DND-41 (cell line): ENCODE results near the gene RABEP1.

Experiments
- ATAC-seq: fragments of 200-7000 bp; cut with Tn5 transposase; 3 replicates; pipeline ENCODE4 v1.9.1; 2021; ENCODE audit warnings: low read depth; ENCODE audit not compliant: insufficient read depth
- DNase-seq: peaks from one replicate; pipeline ENCODE4 v3.0.0-alpha.2; 2020
- H2AFZ ChIP-seq: 2 replicates; pipeline ENCODE4 v1.6.0; 2012; ENCODE audit warnings: low read depth, low read length
- H3K27ac ChIP-seq: 2 replicates; pipeline ENCODE4 v1.5.1; 2012; ENCODE audit warnings: low read length, inconsistent platforms
- H3K27me3 ChIP-seq: fragments of 200-600 bp; sonication (generic); 2 replicates; pipeline ENCODE4 v1.6.0; 2012; ENCODE audit warnings: low read length, mild to moderate bottlenecking, inconsistent platforms; ENCODE audit not compliant: insufficient read depth, poor library complexity
- H3K36me3 ChIP-seq: 2 replicates; pipeline ENCODE4 v1.5.1; 2012; ENCODE audit warnings: low read length, inconsistent platforms; ENCODE audit not compliant: insufficient read depth
- H3K4me1 ChIP-seq: 2 replicates; pipeline ENCODE4 v1.5.1; 2012; ENCODE audit warnings: mild to moderate bottlenecking, low read length; ENCODE audit not compliant: insufficient read depth
- H3K4me2 ChIP-seq: 2 replicates; pipeline ENCODE4 v1.6.0; 2012; ENCODE audit warnings: mild to moderate bottlenecking, moderate library complexity, low read length, inconsistent platforms; ENCODE audit not compliant: insufficient read depth
- H3K4me3 ChIP-seq, 2 experiments: fragments of 200-600 bp in 1 of 2; shearing (Covaris generic) in 1 of 2; 2 replicates each; pipeline ENCODE4 v1.5.1; 2012 to 2016; ENCODE audit warnings: inconsistent platforms in 2 of 2, low read length in 2 of 2, mild to moderate bottlenecking in 2 of 2, low read depth in 1 of 2, moderate library complexity in 1 of 2
- H3K79me2 ChIP-seq: 2 replicates; pipeline ENCODE4 v1.6.0; 2012; ENCODE audit warnings: low read length, inconsistent platforms; ENCODE audit not compliant: insufficient read depth
- H3K9ac ChIP-seq: 2 replicates; pipeline ENCODE4 v1.6.0; 2012; ENCODE audit warnings: low read depth, mild to moderate bottlenecking, inconsistent platforms, low read length, moderate library complexity
- H3K9me3 ChIP-seq: 2 replicates; pipeline ENCODE4 v1.5.1; 2012; ENCODE audit warnings: low read length, moderate library complexity, mild to moderate bottlenecking, inconsistent platforms; ENCODE audit not compliant: insufficient read depth, severe bottlenecking
- H4K20me1 ChIP-seq: 2 replicates; pipeline ENCODE4 v1.6.0; 2012; ENCODE audit warnings: low read length; ENCODE audit not compliant: insufficient read depth
- EZH2 ChIP-seq: IDR thresholded peaks from 3 replicates; pipeline ENCODE4 v1.6.1; 2012; ENCODE audit warnings: borderline replicate concordance, low read depth, mild to moderate bottlenecking, moderate library complexity, low read length, inconsistent platforms; ENCODE audit not compliant: severe bottlenecking
- TF ChIP-seq, protein P1 (sequence below): IDR thresholded peaks from 2 replicates; pipeline ENCODE4 v1.5.1; 2012; ENCODE audit warnings: borderline replicate concordance, low read length, moderate library complexity, mild to moderate bottlenecking; ENCODE audit not compliant: poor library complexity, severe bottlenecking; ENCODE audit errors: extremely low read depth

RABEP1 gene

DNA sequence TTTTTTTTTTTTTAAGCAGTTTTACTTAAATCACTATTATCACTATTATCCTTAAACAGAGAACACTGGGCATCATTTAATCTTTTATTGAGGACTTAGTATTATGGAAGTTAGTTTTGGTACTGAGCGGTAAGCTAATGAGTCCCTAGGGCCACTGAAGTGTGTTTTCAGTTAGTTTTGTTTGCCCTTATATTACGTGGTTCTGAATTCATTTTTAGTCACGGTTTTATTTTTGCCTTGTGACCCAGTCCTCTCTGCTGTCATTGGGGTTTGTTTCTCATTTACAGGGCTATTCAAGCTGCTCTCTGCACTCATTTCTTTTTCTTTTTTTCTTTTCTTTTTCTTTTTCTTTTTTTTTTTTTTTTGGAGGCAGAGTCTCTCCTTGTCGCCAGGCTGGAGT, 17.3 kb downstream of the RABEP1 start:
- H4K20me1 ChIP-seq, result peaks cover 67% of the 10 kb centered on the region; the same call in 1 of the 2 replicates
- DNase-seq (no peak), ATAC-seq (no peak)
- no peaks in the 10 kb centered on the region for H3K4me1 ChIP-seq
- H3K4me3 ChIP-seq, result no peak overlapping the region
- peaks cover 22% of the 10 kb centered on the region for H3K36me3 ChIP-seq
- H3K27ac ChIP-seq, result no peak overlapping the region
- no peak overlapping the region for H2AFZ ChIP-seq
- H3K4me2 ChIP-seq, result no peak overlapping the region
- H3K79me2 ChIP-seq, result peaks cover 97% of the 10 kb centered on the region
- no peaks in the 10 kb centered on the region for H3K27me3 ChIP-seq
- H3K9ac ChIP-seq, result no peak overlapping the region
- no peak for TF ChIP-seq EZH2
- TF ChIP-seq, protein P1, sequence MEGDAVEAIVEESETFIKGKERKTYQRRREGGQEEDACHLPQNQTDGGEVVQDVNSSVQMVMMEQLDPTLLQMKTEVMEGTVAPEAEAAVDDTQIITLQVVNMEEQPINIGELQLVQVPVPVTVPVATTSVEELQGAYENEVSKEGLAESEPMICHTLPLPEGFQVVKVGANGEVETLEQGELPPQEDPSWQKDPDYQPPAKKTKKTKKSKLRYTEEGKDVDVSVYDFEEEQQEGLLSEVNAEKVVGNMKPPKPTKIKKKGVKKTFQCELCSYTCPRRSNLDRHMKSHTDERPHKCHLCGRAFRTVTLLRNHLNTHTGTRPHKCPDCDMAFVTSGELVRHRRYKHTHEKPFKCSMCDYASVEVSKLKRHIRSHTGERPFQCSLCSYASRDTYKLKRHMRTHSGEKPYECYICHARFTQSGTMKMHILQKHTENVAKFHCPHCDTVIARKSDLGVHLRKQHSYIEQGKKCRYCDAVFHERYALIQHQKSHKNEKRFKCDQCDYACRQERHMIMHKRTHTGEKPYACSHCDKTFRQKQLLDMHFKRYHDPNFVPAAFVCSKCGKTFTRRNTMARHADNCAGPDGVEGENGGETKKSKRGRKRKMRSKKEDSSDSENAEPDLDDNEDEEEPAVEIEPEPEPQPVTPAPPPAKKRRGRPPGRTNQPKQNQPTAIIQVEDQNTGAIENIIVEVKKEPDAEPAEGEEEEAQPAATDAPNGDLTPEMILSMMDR, result no peak
- H3K9me3 ChIP-seq, result no peaks in the 10 kb centered on the region

DNA sequence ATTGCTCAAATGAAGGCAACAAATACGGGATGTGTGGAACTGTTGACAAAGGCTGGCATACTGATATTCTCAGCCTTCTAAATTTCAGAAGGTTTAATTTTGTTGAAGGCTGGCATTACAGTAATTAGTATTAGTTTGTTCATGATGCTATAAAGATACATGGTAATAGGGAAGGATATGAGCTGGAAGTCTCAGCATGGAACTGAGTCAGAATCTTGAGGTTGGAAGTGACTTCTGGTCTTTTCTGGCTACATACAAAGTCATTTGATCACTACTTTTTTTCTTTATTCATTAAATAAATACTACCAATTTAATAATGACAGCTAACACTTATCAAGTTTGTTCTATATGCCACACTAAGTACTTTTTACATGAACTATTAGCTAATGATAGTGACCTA, 22.6 kb downstream of the RABEP1 start:
- no peak overlapping the region for H3K4me3 ChIP-seq
- peaks cover 97% of the 10 kb centered on the region for H3K79me2 ChIP-seq
- H3K9me3 ChIP-seq, result no peaks in the 10 kb centered on the region
- peaks cover 24% of the 10 kb centered on the region for H3K36me3 ChIP-seq
- H3K4me2 ChIP-seq, result no peak overlapping the region
- H3K27ac ChIP-seq, result no peak overlapping the region
- ATAC-seq (no peak), DNase-seq (no peak)
- no peaks in the 10 kb centered on the region for H3K4me1 ChIP-seq
- H3K27me3 ChIP-seq, result no peaks in the 10 kb centered on the region
- H2AFZ ChIP-seq, result no peak overlapping the region
- H4K20me1 ChIP-seq, result peaks cover 62% of the 10 kb centered on the region
- no peak overlapping the region for H3K9ac ChIP-seq
- no peak for TF ChIP-seq EZH2
- TF ChIP-seq, protein P1, result no peak

DNA sequence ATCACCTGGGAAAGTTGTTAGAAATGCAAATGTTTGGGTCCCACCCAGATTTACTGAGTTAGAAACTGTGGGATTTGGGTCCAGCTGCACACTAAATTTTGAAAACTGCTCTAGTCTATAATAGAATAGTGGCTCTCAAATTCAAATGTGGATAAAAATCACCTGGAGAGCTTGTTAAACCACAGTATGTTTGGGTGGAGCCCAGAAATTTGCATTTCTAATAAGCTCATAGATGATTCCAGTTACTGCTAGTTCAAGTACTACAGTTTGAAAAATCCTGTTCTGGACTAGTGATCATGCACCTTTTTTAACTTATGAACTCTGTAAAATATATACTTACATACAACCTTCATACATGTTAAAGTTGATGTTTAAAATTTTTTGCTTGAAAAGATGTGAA, 27.8 kb downstream of the RABEP1 start:
- Histone ChIP-seq H3K36me3 (peaks cover 46% of the 10 kb centered on the region), H3K79me2 (peaks cover 66% of the 10 kb centered on the region), H3K27me3 (no peaks in the 10 kb centered on the region), H3K4me2 (no peak overlapping the region), H3K4me3 (no peak overlapping the region), H2AFZ (no peak overlapping the region), H4K20me1 (peaks cover 22% of the 10 kb centered on the region), H3K27ac (no peak overlapping the region), H3K9me3 (peaks cover 3% of the 10 kb centered on the region), H3K4me1 (no peaks in the 10 kb centered on the region), H3K9ac (no peak overlapping the region)
- ATAC-seq (no peak), DNase-seq (no peak)
- TF ChIP-seq EZH2, result no peak
- TF ChIP-seq, protein P1, result no peak

DNA sequence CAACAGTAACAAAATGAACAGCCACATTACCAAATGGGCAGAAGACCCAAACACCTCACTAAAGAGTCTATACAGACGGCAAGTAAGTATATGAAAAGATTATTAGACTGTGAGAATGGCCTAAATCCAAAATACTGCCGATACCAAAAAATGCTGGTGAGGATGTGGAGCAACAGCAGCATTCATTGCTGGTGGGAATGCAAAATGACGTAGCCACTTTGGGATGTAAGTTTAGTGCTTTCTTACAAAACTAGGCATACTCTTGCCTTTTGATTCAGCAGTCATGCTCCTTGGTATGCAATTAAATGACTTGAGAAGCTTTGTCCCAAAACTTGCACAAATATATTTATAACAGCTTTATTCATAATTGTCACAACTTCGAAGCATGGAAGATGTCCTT, 43.8 kb downstream of the RABEP1 start:
- no peak for TF ChIP-seq EZH2
- TF ChIP-seq, protein P1, result no peak
- no peak for DNase-seq
- H3K4me3 ChIP-seq, result no peak overlapping the region

More for the DNA sequence above, 43.8 kb downstream of the RABEP1 start:
- Histone ChIP-seq H3K36me3 (peaks cover 13% of the 10 kb centered on the region; the same call in 1 of the 2 replicates), H3K79me2 (peaks cover 79% of the 10 kb centered on the region), H4K20me1 (peaks cover 18% of the 10 kb centered on the region; the same call in 1 of the 2 replicates), H3K4me2 (no peak overlapping the region), H3K27me3 (no peaks in the 10 kb centered on the region), H3K9me3 (no peaks in the 10 kb centered on the region), H3K9ac (no peak overlapping the region), H3K27ac (no peak overlapping the region), H2AFZ (no peak overlapping the region), H3K4me1 (peaks cover 16% of the 10 kb centered on the region)
- no peak for ATAC-seq
